Skeletal muscle satellite cell (primary cell): ENCODE results near the gene CENPC.
"Not testable (repeated sequence)": the region's sequence is repeated elsewhere in the genome, so short reads cannot be mapped to it uniquely, and the experiment has no call there.

Experiments used
- H3K27me3 ChIP-seq: 2 replicates; pipeline ENCODE4 v1.7.0; 2013; ENCODE audit warnings: low read length; ENCODE audit not compliant: control insufficient read depth, insufficient read depth
- H3K36me3 ChIP-seq: 2 replicates; pipeline ENCODE4 v1.7.0; 2013; ENCODE audit warnings: mild to moderate bottlenecking, control low read depth, low read length; ENCODE audit not compliant: insufficient read depth
- H3K4me1 ChIP-seq: 2 replicates; pipeline ENCODE4 v1.7.0; 2013; ENCODE audit warnings: low read length; ENCODE audit not compliant: control insufficient read depth, insufficient read depth
- H3K4me2 ChIP-seq: 2 replicates; pipeline ENCODE4 v1.7.0; 2013; ENCODE audit warnings: mild to moderate bottlenecking, low read length
- H3K4me3 ChIP-seq: 2 replicates; pipeline ENCODE4 v1.7.0; 2013; ENCODE audit warnings: low read length
- H3K9ac ChIP-seq: 2 replicates; pipeline ENCODE4 v1.7.0; 2013; ENCODE audit warnings: mild to moderate bottlenecking, low read depth, low read length, moderate library complexity
- H3K9me3 ChIP-seq: replicated peaks from 2 replicates; pipeline ENCODE4 v1.7.0; 2013; ENCODE audit warnings: mild to moderate bottlenecking, control low read depth, low read length

CENPC gene

DNA sequence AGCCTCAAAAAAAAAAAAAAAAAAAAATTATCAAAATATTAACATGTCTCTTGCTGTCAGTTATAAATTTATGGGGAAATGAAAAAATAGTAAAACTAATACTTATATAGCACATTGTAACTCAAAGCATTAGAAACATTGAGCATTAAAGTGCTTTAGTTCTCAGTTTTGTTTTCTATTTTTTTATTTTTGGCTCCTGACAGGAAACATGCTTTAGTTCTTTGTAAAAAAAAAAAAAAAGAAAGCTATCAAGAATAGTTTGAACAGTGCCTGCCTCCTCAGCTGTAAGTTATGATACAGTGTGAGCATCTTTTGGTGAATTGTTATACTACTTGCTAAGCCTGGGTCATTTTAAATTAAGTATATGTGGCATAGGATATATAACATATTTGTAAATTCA is 5.1 kb upstream of the CENPC start:
- H3K27me3 ChIP-seq = no peaks in the 10 kb centered on the region
- no peak overlapping the region for H3K4me3 ChIP-seq
- H3K9me3 ChIP-seq = no peaks in the 10 kb centered on the region
- H3K4me2 ChIP-seq = no peak overlapping the region
- peaks cover 15% of the 10 kb centered on the region for H3K4me1 ChIP-seq
- H3K9ac ChIP-seq = no peak overlapping the region
- H3K36me3 ChIP-seq = no peaks in the 10 kb centered on the region

- Histone ChIP-seq H3K4me2 (no peak overlapping the region), H3K4me3 (no peak overlapping the region), H3K9me3 (no peaks in the 10 kb centered on the region), H3K27me3 (no peaks in the 10 kb centered on the region), H3K36me3 (no peaks in the 10 kb centered on the region), H3K4me1 (peaks cover 15% of the 10 kb centered on the region), H3K9ac (no peak overlapping the region)
Observed at GRCh38 chr4:67549123-67549522, 3.8 kb upstream of the CENPC start.

- no peak overlapping the region for H3K9ac ChIP-seq
- peaks cover 11% of the 10 kb centered on the region for H3K36me3 ChIP-seq
- peaks cover 20% of the 10 kb centered on the region for H3K4me1 ChIP-seq
- no peaks in the 10 kb centered on the region for H3K27me3 ChIP-seq
- H3K4me2 ChIP-seq = peak overlapping the region; percentile 29
- H3K4me3 ChIP-seq = no peak overlapping the region
- no peaks in the 10 kb centered on the region for H3K9me3 ChIP-seq
Observed at GRCh38 chr4:67546971-67547370, 1.7 kb upstream of the CENPC start.

DNA sequence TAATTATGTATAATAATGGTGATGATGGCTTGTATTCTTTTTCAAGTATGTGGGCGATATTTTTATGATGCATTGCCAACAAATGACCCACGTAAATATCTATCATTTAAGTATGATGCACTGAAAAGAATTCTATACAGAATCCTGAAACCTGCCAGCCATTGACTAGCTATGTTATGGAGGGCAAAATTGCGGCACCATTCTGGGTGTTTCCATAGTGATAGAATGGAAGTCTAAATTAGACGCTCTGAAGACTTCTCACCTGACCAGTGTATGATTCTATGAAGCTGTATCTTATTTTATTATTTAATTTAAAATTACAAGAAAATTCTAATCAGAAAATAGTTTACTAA is 677 bp upstream of the CENPC start:
- H3K36me3 ChIP-seq = peaks cover 17% of the 10 kb centered on the region
- no peaks in the 10 kb centered on the region for H3K27me3 ChIP-seq
- no peaks in the 10 kb centered on the region for H3K9me3 ChIP-seq
- H3K9ac ChIP-seq = peak overlapping the region; percentile 77
- H3K4me2 ChIP-seq = peak overlapping the region; percentile 78
- peaks cover 20% of the 10 kb centered on the region for H3K4me1 ChIP-seq
- peak overlapping the region; percentile 68 for H3K4me3 ChIP-seq

GRCh38 chr4:67542076-67542475 is 3.2 kb downstream of the CENPC start:
- Histone ChIP-seq H3K36me3 (peaks cover 47% of the 10 kb centered on the region), H3K4me2 (no peak overlapping the region), H3K9ac (no peak overlapping the region), H3K27me3 (no peaks in the 10 kb centered on the region), H3K4me1 (peaks cover 16% of the 10 kb centered on the region), H3K4me3 (no peak overlapping the region), H3K9me3 (no peaks in the 10 kb centered on the region)

GRCh38 chr4:67539830-67540229 is 5.5 kb downstream of the CENPC start:
- Histone ChIP-seq H3K4me1 (peaks cover 5% of the 10 kb centered on the region), H3K9me3 (no peaks in the 10 kb centered on the region), H3K27me3 (no peaks in the 10 kb centered on the region), H3K36me3 (peaks cover 47% of the 10 kb centered on the region), H3K4me3 (no peak overlapping the region), H3K9ac (no peak overlapping the region), H3K4me2 (no peak overlapping the region)

GRCh38 chr4:67535280-67535840 is 9.9 kb downstream of the CENPC start:
- Histone ChIP-seq H3K4me2 (no peak overlapping the region), H3K4me3 (no peak overlapping the region), H3K9ac (no peak overlapping the region), H3K36me3 (peaks cover 59% of the 10 kb centered on the region), H3K9me3 (no peaks in the 10 kb centered on the region), H3K4me1 (no peaks in the 10 kb centered on the region), H3K27me3 (no peaks in the 10 kb centered on the region)

- Histone ChIP-seq H3K9me3 (no peaks in the 10 kb centered on the region), H3K4me3 (no peak overlapping the region), H3K9ac (no peak overlapping the region), H3K27me3 (no peaks in the 10 kb centered on the region), H3K36me3 (peaks cover 53% of the 10 kb centered on the region), H3K4me1 (no peaks in the 10 kb centered on the region), H3K4me2 (no peak overlapping the region)
Observed at GRCh38 chr4:67533112-67533511, 12.2 kb downstream of the CENPC start.

- not testable (repeated sequence) for H3K9me3 ChIP-seq, H3K4me1 ChIP-seq, H3K4me3 ChIP-seq, H3K4me2 ChIP-seq, H3K9ac ChIP-seq, H3K27me3 ChIP-seq
- H3K36me3 ChIP-seq = peaks cover 47% of the 10 kb centered on the region
Observed at GRCh38 chr4:67532397-67532796, 12.9 kb downstream of the CENPC start.

DNA sequence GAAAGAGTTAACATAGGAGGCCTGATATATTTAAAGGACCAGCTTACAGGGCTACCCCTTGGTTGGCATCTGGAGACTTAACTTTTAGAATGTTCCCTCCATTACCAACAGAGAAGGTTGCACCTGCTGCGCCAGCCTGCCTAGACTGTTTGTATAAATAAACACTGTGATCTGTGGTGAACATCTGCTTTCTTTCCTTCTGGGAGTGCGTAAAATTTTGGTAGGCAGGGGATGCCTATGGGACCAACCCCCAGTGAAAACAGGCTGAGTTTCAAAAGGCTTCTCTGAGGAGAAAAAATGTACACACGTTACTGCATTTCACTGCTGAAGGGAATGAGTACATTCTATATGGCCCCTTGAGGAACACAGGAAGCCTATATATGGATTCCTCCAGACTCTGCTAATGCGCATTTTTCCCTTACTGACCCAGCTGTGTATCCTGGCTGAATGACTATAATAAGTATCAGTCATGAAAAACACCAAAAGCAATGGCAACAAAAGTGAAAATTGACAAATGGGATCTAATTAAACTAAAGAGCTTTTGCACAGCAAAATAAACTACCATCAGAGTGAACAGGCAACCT is 13.8 kb downstream of the CENPC start:
- peaks cover 51% of the 10 kb centered on the region for H3K36me3 ChIP-seq
- H3K9me3 ChIP-seq = no peaks in the 10 kb centered on the region
- H3K4me1 ChIP-seq = no peaks in the 10 kb centered on the region
- H3K9ac ChIP-seq = no peak overlapping the region
- H3K4me3 ChIP-seq = no peak overlapping the region
- H3K4me2 ChIP-seq = no peak overlapping the region
- H3K27me3 ChIP-seq = no peaks in the 10 kb centered on the region

- H3K4me1 ChIP-seq, H3K27me3 ChIP-seq, H3K4me2 ChIP-seq, H3K9me3 ChIP-seq, H3K4me3 ChIP-seq, H3K9ac ChIP-seq: not testable (repeated sequence)
- peaks cover 12% of the 10 kb centered on the region for H3K36me3 ChIP-seq
Observed at GRCh38 chr4:67524140-67524539, 21.2 kb downstream of the CENPC start.

- Histone ChIP-seq H3K4me2 (no peak overlapping the region), H3K4me1 (no peaks in the 10 kb centered on the region), H3K9ac (no peak overlapping the region), H3K9me3 (no peaks in the 10 kb centered on the region), H3K27me3 (no peaks in the 10 kb centered on the region), H3K36me3 (peaks cover 11% of the 10 kb centered on the region), H3K4me3 (no peak overlapping the region)
Observed at GRCh38 chr4:67522851-67523671, 22.2 kb downstream of the CENPC start.
